CD8-positive, alpha-beta memory T cell (primary cell): ENCODE measurements around the gene KCNJ6. TPM values are rescaled to one million over a fixed set of nuclear protein-coding genes. Genes with fewer than 3 reads are reported as not detected.
A peak's percentile ranks its signal among the peaks of the same experiment; 100 is the strongest.

Experiments used
- CTCF ChIA-PET: fragments of 350-600 bp; sonication (Branson Sonifier 250); formaldehyde crosslinking; loops from one replicate; lab custom pipeline; 2021; ENCODE audit warnings: antibody characterized with exemption; lab: Charles Lee
- POLR2A ChIA-PET: fragments of 350-600 bp; sonication (Branson Sonifier 250); formaldehyde crosslinking; loops from one replicate; lab custom pipeline; 2021; ENCODE audit warnings: antibody characterized with exemption; lab: Charles Lee
- DNase-seq, 5 donors: peaks; one replicate each; pipeline versions ENCODE4 v3.0.0 to v3.0.0-alpha.2; 2020 to 2022; ENCODE audit warnings: mixed read lengths in 1 of 5
- H3K27ac ChIP-seq: one replicate; pipeline ENCODE4 v1.7.0; 2013; ENCODE audit warnings: low read depth, mild to moderate bottlenecking, low read length, moderate library complexity
- H3K27me3 ChIP-seq: 2 replicates; pipeline ENCODE4 v1.7.0; 2013; ENCODE audit warnings: low read length, mild to moderate bottlenecking; ENCODE audit not compliant: insufficient read depth, poor library complexity, severe bottlenecking
- H3K36me3 ChIP-seq: 2 replicates; pipeline ENCODE4 v1.7.0; 2013; ENCODE audit warnings: mild to moderate bottlenecking, low read length, moderate library complexity; ENCODE audit not compliant: insufficient read depth
- H3K4me1 ChIP-seq: 2 replicates; pipeline ENCODE4 v1.7.0; 2013; ENCODE audit warnings: mild to moderate bottlenecking, low read length, moderate library complexity; ENCODE audit not compliant: insufficient read depth
- H3K4me3 ChIP-seq: 2 replicates; pipeline ENCODE4 v1.7.0; 2013; ENCODE audit warnings: mild to moderate bottlenecking, low read length
- H3K9me3 ChIP-seq: 2 replicates; pipeline ENCODE4 v1.7.0; 2013; ENCODE audit warnings: mild to moderate bottlenecking, low read length
- H3K27ac Mint-ChIP-seq, 8 donors: one replicate each; pipeline ENCODE4 v1.8.0; 2020 to 2021; ENCODE audit warnings: mixed read lengths in 8 of 8, mild to moderate bottlenecking in 6 of 8, inconsistent platforms in 3 of 8, moderate library complexity in 3 of 8
- H3K27me3 Mint-ChIP-seq, 2 donors: one replicate each; pipeline ENCODE4 v1.8.0; 2020 to 2021; ENCODE audit warnings: mixed read lengths in 2 of 2, mild to moderate bottlenecking in 1 of 2, moderate library complexity in 1 of 2
- H3K36me3 Mint-ChIP-seq, 3 donors: one replicate each; pipeline ENCODE4 v1.8.0; 2020 to 2021; ENCODE audit warnings: mixed read lengths in 3 of 3, inconsistent platforms in 1 of 3, mild to moderate bottlenecking in 1 of 3
- H3K4me1 Mint-ChIP-seq, 3 donors: one replicate each; pipeline ENCODE4 v1.8.0; 2020 to 2021; ENCODE audit warnings: mixed read lengths in 3 of 3, inconsistent platforms in 1 of 3, mild to moderate bottlenecking in 1 of 3
- H3K4me3 Mint-ChIP-seq, 7 donors: one replicate each; pipeline ENCODE4 v1.8.0; 2020 to 2021; ENCODE audit warnings: mixed read lengths in 7 of 7, mild to moderate bottlenecking in 6 of 7, moderate library complexity in 4 of 7, inconsistent platforms in 2 of 7
- H3K9me3 Mint-ChIP-seq, 5 donors: one replicate each; pipeline ENCODE4 v1.8.0; 2020 to 2022; ENCODE audit warnings: mixed read lengths in 5 of 5, mild to moderate bottlenecking in 3 of 5, moderate library complexity in 2 of 5, inconsistent platforms in 1 of 5
- polyA plus RNA-seq: library from polyadenylated mRNA; unstranded; fragments of 300-500 nt; fragmentation: Illumina TruSeq; gene quantifications from one replicate; pipeline ENCODE4 v1.2.3, GENCODE V29; 2021
- total RNA-seq, 2 experiments: library from RNA; stranded (reverse); gene quantifications; one replicate each; pipeline ENCODE4 v1.2.3, GENCODE V29; 2021

Gene KCNJ6
- total and polyA plus RNA-seq, 3 experiments from 2014 or later, result not detected

DNA sequence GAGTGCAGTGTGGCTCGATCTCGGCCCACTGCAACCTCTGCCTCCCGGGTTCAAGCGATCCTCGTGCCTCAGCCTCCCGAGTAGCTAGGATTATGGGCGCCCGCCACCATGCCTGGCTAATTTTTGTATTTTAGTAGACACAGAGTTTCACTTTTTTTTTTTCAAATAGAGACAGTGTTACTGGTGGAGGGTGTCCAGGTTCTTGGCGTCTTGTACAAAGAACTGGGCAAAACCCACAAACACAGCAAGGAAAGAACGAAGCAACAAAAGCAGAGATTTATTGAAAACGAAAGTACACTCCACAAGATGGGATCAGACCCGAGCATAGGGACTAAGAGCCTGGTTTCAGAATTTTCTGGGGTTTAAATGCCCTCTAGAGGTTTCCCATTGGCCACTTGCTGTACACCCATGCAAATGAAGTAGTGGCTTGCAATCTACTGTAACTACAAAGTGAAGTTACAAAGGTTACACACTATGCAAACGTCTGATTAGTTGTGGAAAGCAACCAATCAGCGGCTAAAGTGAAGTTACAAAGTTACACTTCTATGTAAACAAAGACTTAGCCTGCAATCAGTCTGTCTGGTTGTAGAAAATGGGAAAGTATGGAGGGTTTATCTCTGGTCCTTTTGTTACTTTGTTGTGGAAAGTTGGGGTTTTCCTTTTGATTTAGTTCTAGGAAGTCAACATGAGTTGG is 350.6 kb downstream of the KCNJ6 start:
- H3K36me3 Mint-ChIP-seq, result peaks cover 0 to 5% (median 0%) of the 10 kb centered on the region in 3 donors
- CTCF ChIA-PET, result no interaction called here
- DNase-seq, result no peak
- H3K4me1 Mint-ChIP-seq, result peaks cover 17 to 28% (median 19%) of the 10 kb centered on the region in 3 donors
- H3K9me3 Mint-ChIP-seq, result no peaks in the 10 kb centered on the region
- Histone ChIP-seq H3K27ac (peak overlapping the region; percentile 14), H3K36me3 (no peaks in the 10 kb centered on the region), H3K4me3 (no peak overlapping the region), H3K9me3 (no peaks in the 10 kb centered on the region), H3K27me3 (no peaks in the 10 kb centered on the region), H3K4me1 (peaks cover 16% of the 10 kb centered on the region)
- POLR2A ChIA-PET, result no interaction called here
- H3K27me3 Mint-ChIP-seq, result peaks cover 4% of the 10 kb centered on the region in 2 donors
- peak overlapping the region in 7 of 8 donors; percentile 76 to 100 (median 100) for H3K27ac Mint-ChIP-seq
- H3K4me3 Mint-ChIP-seq, result peak overlapping the region in 5 of 7 donors; percentile 24 to 82 (median 43)

DNA sequence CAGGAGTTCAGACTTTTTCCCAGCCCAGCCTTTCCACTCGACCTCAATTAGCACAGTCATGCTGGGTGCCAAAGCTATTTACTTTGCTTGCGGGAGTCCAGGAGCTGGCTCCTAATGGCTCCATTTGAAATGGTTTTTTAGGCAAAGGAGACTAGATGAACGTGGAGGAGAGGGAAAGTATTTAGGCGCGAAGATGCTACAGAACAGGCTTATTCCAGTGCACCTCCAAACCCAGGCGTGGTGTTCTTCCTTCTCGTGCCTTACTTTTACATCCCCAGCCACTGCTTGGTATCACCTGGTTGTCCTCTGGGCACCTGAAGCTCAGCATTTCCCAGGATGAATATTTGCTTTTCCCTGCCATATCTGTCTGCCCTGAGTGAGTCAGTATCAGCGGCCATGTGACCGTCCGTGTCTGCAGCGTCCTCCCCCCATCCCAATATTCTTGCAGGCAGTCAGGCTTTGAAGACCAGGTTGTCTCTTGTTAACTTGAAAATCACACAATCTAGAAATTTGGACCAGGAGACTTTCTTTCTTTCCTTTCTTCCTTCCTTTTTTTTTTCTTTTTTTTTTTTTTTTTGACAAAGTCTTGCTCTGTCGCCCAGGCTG is 351.2 kb downstream of the KCNJ6 start:
- Histone ChIP-seq H3K9me3 (no peaks in the 10 kb centered on the region), H3K27ac (peak overlapping the region; percentile 97), H3K4me1 (peaks cover 16% of the 10 kb centered on the region), H3K4me3 (peak overlapping the region; percentile 97), H3K36me3 (no peaks in the 10 kb centered on the region), H3K27me3 (no peaks in the 10 kb centered on the region)
- peaks cover 0 to 5% (median 0%) of the 10 kb centered on the region in 3 donors for H3K36me3 Mint-ChIP-seq
- peaks cover 17 to 28% (median 19%) of the 10 kb centered on the region in 3 donors for H3K4me1 Mint-ChIP-seq
- H3K9me3 Mint-ChIP-seq, result no peaks in the 10 kb centered on the region
- peak overlapping the region; percentile 99 to 100 (median 100) for H3K27ac Mint-ChIP-seq
- peaks cover 1% of the 10 kb centered on the region in 2 donors for H3K27me3 Mint-ChIP-seq
- DNase-seq, result no peak
- peak overlapping the region; percentile 94 to 99 (median 98) for H3K4me3 Mint-ChIP-seq
- CTCF ChIA-PET, result interaction anchor here (1.2 to 2.5 kb wide), 6 partner anchors 8 to 298 kb away, joined by 3 to 10 read pairs (median 6); partner anchors contain the start of gene VPS26C
- POLR2A ChIA-PET, result interaction anchor here (1.4 to 1.5 kb wide), 2 partner anchors 10 to 298 kb away, joined by 3 to 11 read pairs; partner anchors contain the start of gene VPS26C

DNA sequence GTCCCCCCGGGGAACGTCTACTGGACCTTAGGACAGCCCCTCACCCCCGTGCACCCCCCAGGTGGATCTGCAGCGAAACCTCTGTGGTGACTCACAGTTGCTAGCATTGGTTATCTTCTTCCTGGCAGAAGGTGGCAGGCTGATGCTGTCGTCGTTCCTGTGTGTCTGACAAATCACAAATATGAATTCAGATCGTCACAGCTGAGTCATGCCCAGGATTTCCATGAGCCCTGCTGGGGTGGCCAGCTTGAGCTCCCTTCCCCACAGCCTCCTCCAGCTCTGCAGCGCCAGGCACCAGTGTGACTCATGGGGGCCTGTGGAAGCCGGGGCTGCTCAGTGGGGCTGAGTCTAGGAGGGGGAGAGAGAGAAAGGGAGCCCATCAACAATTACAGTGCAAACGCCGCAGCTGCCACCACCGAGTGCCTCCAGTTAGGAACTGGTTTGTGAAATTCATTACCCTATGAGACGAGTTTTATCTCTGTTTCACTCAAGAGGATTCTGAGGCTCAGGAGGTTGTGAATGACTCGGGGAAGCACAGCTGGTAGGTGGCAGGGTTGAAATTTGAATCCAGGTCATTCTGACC is 351.8 kb downstream of the KCNJ6 start:
- ChIA-PET POLR2A (interaction anchor here (0.8 to 1.5 kb wide), 12 partner anchors 10 to 1823 kb away, joined by 3 to 15 read pairs (median 3); partner anchors contain the start of genes BRWD1, DYRK1A, PSMG1 and VPS26C), CTCF (interaction anchor here (0.7 to 2.5 kb wide), 22 partner anchors 8 to 442 kb away, joined by 3 to 10 read pairs (median 4); partner anchors contain the start of gene VPS26C)
- H3K36me3 ChIP-seq, result no peaks in the 10 kb centered on the region
- peak overlapping the region; percentile 97 for H3K4me3 ChIP-seq
- peak overlapping the region; percentile 97 for H3K27ac ChIP-seq
- DNase-seq, result peak; percentile 79 to 94 (median 81)
- H3K4me1 ChIP-seq, result peaks cover 16% of the 10 kb centered on the region
- H3K27me3 ChIP-seq, result no peaks in the 10 kb centered on the region
- Mint-ChIP-seq H3K27me3 (no peaks in the 10 kb centered on the region), H3K4me3 (peak overlapping the region; percentile 94 to 99 (median 98)), H3K36me3 (peaks cover 0 to 5% (median 0%) of the 10 kb centered on the region in 3 donors), H3K4me1 (peaks cover 17 to 28% (median 19%) of the 10 kb centered on the region in 3 donors), H3K27ac (peak overlapping the region; percentile 99 to 100 (median 100)), H3K9me3 (no peaks in the 10 kb centered on the region)
- H3K9me3 ChIP-seq, result no peaks in the 10 kb centered on the region

DNA sequence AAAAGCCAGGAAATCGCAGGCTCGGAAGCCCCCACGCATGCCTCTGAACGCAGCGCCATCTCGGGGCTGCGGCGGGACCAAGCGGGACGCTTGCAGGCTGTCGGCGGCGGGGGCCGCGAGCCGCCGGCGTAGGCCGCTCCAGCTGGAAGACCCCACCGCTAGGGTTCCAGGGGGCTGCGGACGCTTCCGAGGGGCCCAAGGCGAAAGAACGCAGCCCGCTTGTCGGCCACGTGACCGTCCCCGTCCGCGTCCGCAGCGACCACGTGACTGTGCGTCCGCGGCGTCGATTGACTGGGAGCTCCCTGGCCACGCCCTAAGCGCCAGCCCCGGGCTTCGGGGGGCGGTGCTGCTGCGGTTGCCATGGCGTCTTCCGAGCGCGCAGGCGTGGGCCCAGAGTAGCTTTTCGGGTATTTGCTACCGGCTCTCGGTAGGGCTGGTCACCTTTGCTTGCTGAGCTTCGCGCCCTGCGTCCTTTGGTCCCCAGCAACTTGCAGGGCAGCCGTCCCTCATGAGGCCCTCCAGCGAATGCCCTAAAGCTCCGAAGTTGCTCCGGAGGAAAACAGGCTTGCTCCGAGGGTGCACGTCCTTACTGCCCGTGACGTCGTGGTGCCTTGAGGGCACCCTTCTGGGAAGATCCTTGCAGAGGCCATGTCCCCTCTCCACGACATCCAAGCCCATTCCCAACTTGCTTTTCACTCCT is 352.5 kb downstream of the KCNJ6 start:
- Mint-ChIP-seq H3K4me1 (peaks cover 17 to 28% (median 19%) of the 10 kb centered on the region in 3 donors), H3K4me3 (peak overlapping the region; percentile 94 to 99 (median 98)), H3K36me3 (peaks cover 0 to 5% (median 0%) of the 10 kb centered on the region in 3 donors), H3K9me3 (peaks cover 0 to 3% (median 0%) of the 10 kb centered on the region in 5 donors), H3K27ac (peak overlapping the region; percentile 99 to 100 (median 100)), H3K27me3 (no peaks in the 10 kb centered on the region)
- ChIA-PET POLR2A (interaction anchor here (0.7 to 1.5 kb wide), 13 partner anchors 11 to 1824 kb away, joined by 3 to 15 read pairs (median 3); partner anchors contain the start of genes BRWD1, DYRK1A, PSMG1 and VPS26C), CTCF (interaction anchor here (0.7 to 2.5 kb wide), 23 partner anchors 8 to 441 kb away, joined by 3 to 10 read pairs (median 4); partner anchors contain the start of gene VPS26C)
- peak overlapping the region; percentile 97 for H3K4me3 ChIP-seq
- peak; percentile 88 to 94 (median 89) for DNase-seq
- H3K27ac ChIP-seq, result peak overlapping the region; percentile 97
- no peaks in the 10 kb centered on the region for H3K9me3 ChIP-seq
- peaks cover 16% of the 10 kb centered on the region for H3K4me1 ChIP-seq
- no peaks in the 10 kb centered on the region for H3K27me3 ChIP-seq
- H3K36me3 ChIP-seq, result no peaks in the 10 kb centered on the region

DNA sequence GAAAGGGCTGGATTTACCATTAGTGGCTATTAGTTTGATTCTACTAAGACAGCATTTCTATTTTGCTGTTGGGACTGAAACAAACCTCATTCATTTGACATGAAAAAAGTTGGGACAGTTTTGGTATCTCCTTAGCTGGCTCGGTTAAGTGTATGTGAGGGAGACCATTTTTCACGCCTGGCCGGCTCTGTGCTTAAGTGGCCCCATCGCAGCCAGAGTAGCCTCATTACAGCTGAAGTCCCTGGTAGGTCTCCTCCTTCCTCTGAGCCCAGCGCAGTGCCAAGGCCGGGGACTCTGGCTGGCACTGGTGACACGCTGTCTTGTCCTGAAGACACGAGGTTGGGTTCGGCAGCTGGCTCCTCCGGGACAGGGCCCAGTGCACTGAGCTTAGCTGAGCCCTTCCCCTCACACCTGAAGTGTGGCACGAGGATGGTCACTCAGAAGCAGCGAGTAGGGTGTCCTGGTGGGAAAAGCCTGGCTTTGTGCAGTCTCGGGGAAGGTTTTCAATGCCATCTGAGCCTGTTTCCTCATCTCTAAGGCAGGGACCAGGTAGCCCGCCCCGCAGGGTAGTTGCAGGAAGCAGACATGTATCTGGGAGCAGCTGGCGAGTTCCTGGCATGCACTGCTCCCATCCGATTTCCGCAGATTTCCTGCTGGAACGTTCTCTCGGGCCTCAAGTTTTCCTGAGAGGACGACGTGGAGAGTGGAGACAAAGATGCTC is 353.2 kb downstream of the KCNJ6 start:
- CTCF ChIA-PET, result interaction anchor here (0.8 to 2.5 kb wide), 14 partner anchors 9 to 440 kb away, joined by 3 to 10 read pairs (median 4); partner anchors contain the start of gene VPS26C
- H3K4me1 ChIP-seq, result peaks cover 16% of the 10 kb centered on the region
- peak overlapping the region; percentile 97 for H3K27ac ChIP-seq
- peak overlapping the region; percentile 97 for H3K4me3 ChIP-seq
- H3K9me3 Mint-ChIP-seq, result peaks cover 0 to 3% (median 0%) of the 10 kb centered on the region in 5 donors
- peaks cover 17 to 28% (median 19%) of the 10 kb centered on the region in 3 donors for H3K4me1 Mint-ChIP-seq
- peak overlapping the region; percentile 90 to 100 (median 100) for H3K27ac Mint-ChIP-seq
- no peaks in the 10 kb centered on the region for H3K9me3 ChIP-seq
- H3K27me3 ChIP-seq, result no peaks in the 10 kb centered on the region
- peaks cover 0 to 5% (median 0%) of the 10 kb centered on the region in 3 donors for H3K36me3 Mint-ChIP-seq
- H3K4me3 Mint-ChIP-seq, result peak overlapping the region; percentile 94 to 99 (median 98)
- peak in 2 of 5 donors; percentile 5 to 50 for DNase-seq
- POLR2A ChIA-PET, result interaction anchor here (0.7 to 1.5 kb wide), 10 partner anchors 194 to 1824 kb away, joined by 3 to 15 read pairs (median 4); partner anchors contain the start of genes BRWD1, DYRK1A, PSMG1 and VPS26C
- H3K27me3 Mint-ChIP-seq, result no peaks in the 10 kb centered on the region
- no peaks in the 10 kb centered on the region for H3K36me3 ChIP-seq

DNA sequence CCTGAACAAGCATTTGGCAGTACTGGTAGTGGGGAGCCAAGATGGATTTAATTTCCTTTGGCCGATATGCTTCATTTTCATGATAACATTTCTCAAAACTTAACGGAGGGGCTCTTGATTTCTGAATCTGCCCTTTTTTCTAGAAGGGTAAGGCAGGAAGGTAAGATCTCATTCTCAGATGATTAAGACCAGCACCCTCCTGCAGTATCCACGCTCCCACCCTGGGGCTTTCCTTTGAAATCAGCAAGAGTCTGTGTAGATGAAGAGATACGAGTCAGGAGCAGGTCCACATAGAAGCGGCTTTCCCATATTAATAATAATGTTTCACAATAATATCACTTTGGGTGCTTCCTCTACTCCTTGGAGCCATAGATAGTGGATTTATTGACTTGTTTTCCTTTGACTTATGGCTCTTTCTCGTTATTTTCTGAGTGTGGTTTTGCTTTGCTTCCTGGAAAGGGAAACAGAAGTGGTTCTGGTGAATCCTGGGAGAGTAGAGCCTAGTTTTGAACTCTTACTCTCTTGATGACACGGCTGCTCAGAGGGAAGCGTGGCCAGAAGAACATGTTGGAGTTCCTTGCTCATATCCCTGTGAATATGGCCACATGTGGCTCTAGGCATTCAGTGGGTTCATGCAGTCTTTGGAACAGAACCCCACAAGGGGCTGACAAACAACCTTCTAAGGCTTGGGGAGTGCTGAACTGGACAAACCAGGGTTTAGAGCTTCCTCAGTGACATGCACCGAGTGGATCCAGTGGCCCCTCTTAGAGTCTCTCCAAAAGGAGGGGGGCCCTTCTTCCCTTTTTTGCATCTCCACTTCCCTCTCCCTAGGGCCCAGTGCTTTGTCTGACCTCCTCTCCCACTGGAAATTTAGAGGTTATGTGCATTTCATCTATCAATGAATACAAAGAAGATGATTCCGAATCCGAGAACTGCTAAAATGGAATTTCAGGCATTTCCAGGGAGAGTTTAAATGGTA is 354.0 kb downstream of the KCNJ6 start:
- no peaks in the 10 kb centered on the region for H3K36me3 ChIP-seq
- ChIA-PET CTCF (interaction anchor here (2.0 kb wide), 1 partner anchor 44 kb away, joined by 7 read pairs; no protein-coding TSS in a partner anchor), POLR2A (no interaction called here)
- DNase-seq, result no peak
- H3K4me1 ChIP-seq, result peaks cover 16% of the 10 kb centered on the region
- H3K4me1 Mint-ChIP-seq, result peaks cover 17 to 28% (median 19%) of the 10 kb centered on the region in 3 donors
- peak overlapping the region in 6 of 8 donors; percentile 82 to 100 (median 100) for H3K27ac Mint-ChIP-seq
- no peaks in the 10 kb centered on the region for H3K9me3 ChIP-seq
- peaks cover under 1 to 4% of the 10 kb centered on the region in 2 donors for H3K27me3 Mint-ChIP-seq
- H3K36me3 Mint-ChIP-seq, result peaks cover 0 to 5% (median 0%) of the 10 kb centered on the region in 3 donors
- peaks cover 0 to 3% (median 0%) of the 10 kb centered on the region in 5 donors for H3K9me3 Mint-ChIP-seq
- no peak overlapping the region for H3K4me3 ChIP-seq
- peak overlapping the region; percentile 94 to 99 (median 98) for H3K4me3 Mint-ChIP-seq
- H3K27me3 ChIP-seq, result no peaks in the 10 kb centered on the region
- peak overlapping the region; percentile 97 for H3K27ac ChIP-seq
